ENCODE data around the gene CPZ. TPM values are rescaled to one million over a fixed set of nuclear protein-coding genes. Genes with fewer than 3 reads are reported as not detected.

Gene CPZ
- total and polyA plus RNA-seq, 2 experiments from 2014 or later, result 24.6 to 37.3 TPM

GRCh38 chr4:8597791-8598190 is 5.2 kb downstream of the CPZ start:
- H3K4me1 Mint-ChIP-seq, result peaks cover 13% of the 10 kb centered on the region
- Histone ChIP-seq H3K27ac (ENCODE audit: low read depth) (no peak overlapping the region), H3K36me3 (ENCODE audit: insufficient read depth) (no peaks in the 10 kb centered on the region), H3K4me1 (ENCODE audit: insufficient read depth) (peaks cover 7% of the 10 kb centered on the region; the same call in 1 of the 2 replicates), H4K20me1 (replicated peaks; ENCODE audit: insufficient read depth) (peaks cover 8% of the 10 kb centered on the region; the same call in 1 of the 2 replicates), H3K4me3 (no peak overlapping the region), H2AFZ (no peak overlapping the region), H3F3A (replicated peaks; ENCODE audit: low read depth) (no peaks in the 10 kb centered on the region), H3K79me2 (replicated peaks; ENCODE audit: insufficient read depth) (peaks cover 15% of the 10 kb centered on the region), H3K27me3 (ENCODE audit: insufficient read depth) (no peaks in the 10 kb centered on the region), H3K9me2 (ENCODE audit: insufficient read depth) (no peaks in the 10 kb centered on the region), H3K4me2 (no peak overlapping the region)
- DNase-seq (ENCODE audit: low spot score), result no peak
- H3K36me3 Mint-ChIP-seq (ENCODE audit: low read depth), result peaks cover 6% of the 10 kb centered on the region
- no peak for TF ChIP-seq REST (IDR thresholded peaks at IDR 0.05; ENCODE audit: unreplicated experiment)
- TF ChIP-seq ZNF462 (CRISPR knock-in tag; IDR thresholded peaks at IDR 0.05), result no peak
- no peak for TF ChIP-seq ZNF331 (CRISPR knock-in tag; IDR thresholded peaks at IDR 0.05; ENCODE audit: low read depth)
- no peak for TF ChIP-seq JUNB (IDR thresholded peaks at IDR 0.05; ENCODE audit: unreplicated experiment)
- TF ChIP-seq ETS1 (IDR thresholded peaks at IDR 0.05), result no peak
- no peak for TF ChIP-seq EZH2 (IDR thresholded peaks at IDR 0.05; ENCODE audit: low read depth, unreplicated experiment)
- no peak for TF ChIP-seq ZNF114 (CRISPR knock-in tag; IDR thresholded peaks at IDR 0.05)
- no peak for TF ChIP-seq STAT1 (IDR thresholded peaks at IDR 0.05; ENCODE audit: unreplicated experiment)
- no peak for TF ChIP-seq NANOG (IDR thresholded peaks at IDR 0.05; ENCODE audit: borderline replicate concordance)
- no peak for TF ChIP-seq CREB1 (CRISPR knock-in tag; IDR thresholded peaks at IDR 0.05; ENCODE audit: low read depth)
- no peak for TF ChIP-seq CTCF (conservative IDR thresholded peaks at IDR 0.05; ENCODE audit: low read depth in 2 of 2)
- TF ChIP-seq POLR2AphosphoS5 (IDR thresholded peaks at IDR 0.05; ENCODE audit: low read depth), result no peak
- no peak for TF ChIP-seq EZH2phosphoT487 (IDR thresholded peaks at IDR 0.05; ENCODE audit: unreplicated experiment)
- no peaks in the 10 kb centered on the region for H3K9me3 Mint-ChIP-seq
- ATAC-seq, result no peak
- H3K27ac Mint-ChIP-seq, result no peak overlapping the region
- no peak overlapping the region for H3K4me3 Mint-ChIP-seq
- H3K27me3 Mint-ChIP-seq (ENCODE audit: insufficient read depth, low read depth, poor library complexity), result peaks cover 6% of the 10 kb centered on the region

All from GM23338 (cell line).